DND-41 (cell line): Measurements from ENCODE around the gene DDX3X.

Experiments
- ATAC-seq: fragments of 200-7000 bp; cut with Tn5 transposase; 3 replicates; pipeline ENCODE4 v1.9.1; 2021; ENCODE audit warnings: low read depth; ENCODE audit not compliant: insufficient read depth
- DNase-seq: peaks from one replicate; pipeline ENCODE4 v3.0.0-alpha.2; 2020
- H2AFZ ChIP-seq: 2 replicates; pipeline ENCODE4 v1.6.0; 2012; ENCODE audit warnings: low read depth, low read length
- H3K27ac ChIP-seq: 2 replicates; pipeline ENCODE4 v1.5.1; 2012; ENCODE audit warnings: low read length, inconsistent platforms
- H3K27me3 ChIP-seq: fragments of 200-600 bp; sonication (generic); 2 replicates; pipeline ENCODE4 v1.6.0; 2012; ENCODE audit warnings: low read length, mild to moderate bottlenecking, inconsistent platforms; ENCODE audit not compliant: insufficient read depth, poor library complexity
- H3K36me3 ChIP-seq: 2 replicates; pipeline ENCODE4 v1.5.1; 2012; ENCODE audit warnings: low read length, inconsistent platforms; ENCODE audit not compliant: insufficient read depth
- H3K4me1 ChIP-seq: 2 replicates; pipeline ENCODE4 v1.5.1; 2012; ENCODE audit warnings: mild to moderate bottlenecking, low read length; ENCODE audit not compliant: insufficient read depth
- H3K4me2 ChIP-seq: 2 replicates; pipeline ENCODE4 v1.6.0; 2012; ENCODE audit warnings: mild to moderate bottlenecking, moderate library complexity, low read length, inconsistent platforms; ENCODE audit not compliant: insufficient read depth
- H3K4me3 ChIP-seq, 2 experiments: fragments of 200-600 bp in 1 of 2; shearing (Covaris generic) in 1 of 2; 2 replicates each; pipeline ENCODE4 v1.5.1; 2012 to 2016; ENCODE audit warnings: inconsistent platforms in 2 of 2, low read length in 2 of 2, mild to moderate bottlenecking in 2 of 2, low read depth in 1 of 2, moderate library complexity in 1 of 2
- H3K79me2 ChIP-seq: 2 replicates; pipeline ENCODE4 v1.6.0; 2012; ENCODE audit warnings: low read length, inconsistent platforms; ENCODE audit not compliant: insufficient read depth
- H3K9ac ChIP-seq: 2 replicates; pipeline ENCODE4 v1.6.0; 2012; ENCODE audit warnings: low read depth, mild to moderate bottlenecking, inconsistent platforms, low read length, moderate library complexity
- H3K9me3 ChIP-seq: 2 replicates; pipeline ENCODE4 v1.5.1; 2012; ENCODE audit warnings: low read length, moderate library complexity, mild to moderate bottlenecking, inconsistent platforms; ENCODE audit not compliant: insufficient read depth, severe bottlenecking
- H4K20me1 ChIP-seq: 2 replicates; pipeline ENCODE4 v1.6.0; 2012; ENCODE audit warnings: low read length; ENCODE audit not compliant: insufficient read depth
- CTCF ChIP-seq: IDR thresholded peaks from 2 replicates; pipeline ENCODE4 v1.5.1; 2012; ENCODE audit warnings: borderline replicate concordance, low read length, moderate library complexity, mild to moderate bottlenecking; ENCODE audit not compliant: poor library complexity, severe bottlenecking; ENCODE audit errors: extremely low read depth
- EZH2 ChIP-seq: IDR thresholded peaks from 3 replicates; pipeline ENCODE4 v1.6.1; 2012; ENCODE audit warnings: borderline replicate concordance, low read depth, mild to moderate bottlenecking, moderate library complexity, low read length, inconsistent platforms; ENCODE audit not compliant: severe bottlenecking

DDX3X gene

DNA sequence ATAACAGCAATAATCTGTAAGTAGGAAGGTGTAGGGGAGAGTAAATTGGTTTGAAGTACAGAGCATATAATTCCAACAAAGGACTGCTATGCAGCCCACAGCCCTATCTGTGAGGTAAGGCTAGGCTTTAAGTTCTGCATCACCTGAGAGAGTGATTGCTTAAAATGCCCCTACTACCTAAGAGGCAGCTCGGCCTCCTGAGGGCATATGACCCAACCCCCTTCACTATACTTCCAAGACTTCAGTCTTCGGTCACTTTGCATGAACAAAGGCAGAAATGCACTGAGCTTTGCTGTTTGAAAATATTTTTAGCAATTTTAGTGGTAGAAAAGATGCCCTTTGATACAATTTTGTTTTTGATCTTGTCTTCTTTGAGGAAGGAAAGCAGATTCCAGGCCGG, 4.9 kb upstream of the DDX3X start:
- no peaks in the 10 kb centered on the region for H4K20me1 ChIP-seq
- DNase-seq = no peak
- H3K27ac ChIP-seq = no peak overlapping the region
- H3K4me2 ChIP-seq = no peak overlapping the region
- H3K9ac ChIP-seq = no peak overlapping the region
- peaks cover under 1% of the 10 kb centered on the region; the same call in 1 of the 2 replicates for H3K36me3 ChIP-seq
- H3K9me3 ChIP-seq = no peaks in the 10 kb centered on the region
- no peak overlapping the region for H3K4me3 ChIP-seq
- no peak for TF ChIP-seq CTCF
- TF ChIP-seq EZH2 = no peak
- no peaks in the 10 kb centered on the region for H3K27me3 ChIP-seq
- no peak overlapping the region for H2AFZ ChIP-seq
- peaks cover 10% of the 10 kb centered on the region for H3K4me1 ChIP-seq
- H3K79me2 ChIP-seq = peaks cover 14% of the 10 kb centered on the region
- no peak for ATAC-seq

DNA sequence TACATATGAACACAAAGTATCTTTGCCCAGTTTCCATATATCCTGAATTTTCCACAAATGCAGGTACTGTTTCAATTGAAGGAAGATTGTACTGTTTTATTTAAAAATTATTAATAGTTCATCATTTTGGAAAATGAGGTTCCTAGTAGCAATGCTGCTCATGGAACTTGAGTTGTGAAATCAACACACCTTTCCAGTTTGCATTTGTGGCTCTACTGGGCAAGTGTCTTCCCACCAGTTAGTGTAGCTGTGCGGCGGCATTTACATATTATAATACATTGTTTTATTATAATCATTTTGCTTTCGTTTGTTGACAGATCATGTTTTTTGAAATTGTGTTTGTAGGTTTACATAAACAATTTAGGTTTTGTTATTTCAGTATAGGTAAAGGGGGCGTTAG, 2.0 kb upstream of the DDX3X start:
- peaks cover 43% of the 10 kb centered on the region for H3K79me2 ChIP-seq
- no peak for DNase-seq
- no peaks in the 10 kb centered on the region for H3K9me3 ChIP-seq
- no peak for ATAC-seq
- peaks cover 28% of the 10 kb centered on the region for H3K4me1 ChIP-seq
- peak overlapping the region; percentile 26 to 85; a peak in 3 of 4 replicates for H3K4me3 ChIP-seq
- peak overlapping the region; percentile 100 for H3K27ac ChIP-seq
- peak overlapping the region; percentile 80 for H2AFZ ChIP-seq
- no peak for TF ChIP-seq CTCF
- H3K4me2 ChIP-seq = peak overlapping the region; percentile 71
- H3K36me3 ChIP-seq = peaks cover 18% of the 10 kb centered on the region
- H3K9ac ChIP-seq = peak overlapping the region; percentile 100
- H3K27me3 ChIP-seq = no peaks in the 10 kb centered on the region
- peaks cover 25% of the 10 kb centered on the region for H4K20me1 ChIP-seq

DNA sequence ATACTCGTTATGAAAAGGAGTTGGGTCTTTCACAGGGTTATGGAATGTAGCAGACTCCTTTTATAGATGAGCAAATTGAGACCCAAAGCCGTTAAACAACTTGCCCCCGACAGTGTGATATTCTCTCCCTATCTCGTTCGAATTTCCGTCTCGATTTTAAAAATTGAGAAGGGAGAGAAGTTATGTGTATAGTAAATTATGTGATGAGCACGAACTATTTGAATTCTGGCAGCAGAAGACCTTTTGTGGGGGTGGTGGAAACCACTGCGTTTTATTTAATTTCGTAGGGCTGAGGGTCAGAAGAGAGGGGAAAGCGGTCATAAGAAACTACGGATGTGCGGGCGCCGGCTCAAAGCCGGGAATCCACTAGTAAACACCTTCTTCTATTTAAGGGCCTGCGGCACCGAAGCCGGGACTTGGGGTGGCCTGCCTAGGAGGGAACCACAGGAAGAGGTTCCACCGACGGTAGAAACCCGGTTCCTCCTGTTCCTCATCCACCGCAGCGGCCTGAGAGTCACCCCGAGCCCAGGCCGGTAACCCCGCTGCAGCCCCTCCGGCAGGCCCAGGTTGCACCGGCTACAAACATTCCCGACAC, 1.5 kb upstream of the DDX3X start:
- Histone ChIP-seq H3K27me3 (no peaks in the 10 kb centered on the region), H3K27ac (peak overlapping the region; percentile 100), H3K9me3 (no peaks in the 10 kb centered on the region), H3K4me2 (peak overlapping the region; percentile 71), H3K4me3 (peak overlapping the region; percentile 26 to 85), H4K20me1 (peaks cover 29% of the 10 kb centered on the region), H3K36me3 (peaks cover 23% of the 10 kb centered on the region), H3K79me2 (peaks cover 48% of the 10 kb centered on the region), H3K9ac (peak overlapping the region; percentile 100), H2AFZ (peak overlapping the region; percentile 62), H3K4me1 (peaks cover 32% of the 10 kb centered on the region)
- DNase-seq (no peak), ATAC-seq (peak; percentile 13)
- no peak for TF ChIP-seq CTCF
- no peak for TF ChIP-seq EZH2
